ENCODE results near the gene ZNF23. TPM values are rescaled to one million over a fixed set of nuclear protein-coding genes. Genes with fewer than 3 reads are reported as not detected.

The ZNF23 gene
- total RNA-seq, 1 donor from 2014 or later: 11.4 TPM

DNA sequence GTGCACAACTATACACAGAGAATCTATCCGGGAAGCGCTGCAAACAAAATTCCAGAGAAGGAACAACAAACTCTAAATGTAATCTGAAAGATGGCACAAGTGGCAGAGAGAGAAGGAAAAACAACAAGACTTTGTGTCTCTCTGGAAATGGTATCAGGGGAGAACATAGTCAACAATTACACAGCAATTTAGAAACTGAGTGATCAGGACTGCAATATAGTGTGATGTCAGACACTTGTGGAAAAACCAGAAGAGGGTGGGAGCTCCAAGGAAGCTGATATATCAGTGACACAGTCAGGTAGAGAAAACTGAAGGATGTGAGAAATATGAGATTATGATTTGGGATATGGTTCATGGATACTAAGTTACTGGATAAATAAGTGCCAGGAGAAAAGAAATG lies 18.9 kb upstream of the ZNF23 start:
- Mint-ChIP-seq H3K27ac (no peak overlapping the region), H3K4me3 (ENCODE audit: low read depth) (no peak overlapping the region), H3K36me3 (ENCODE audit: insufficient read depth) (peaks cover 6% of the 10 kb centered on the region), H3K9me3 (ENCODE audit: low read depth) (no peaks in the 10 kb centered on the region), H3K27me3 (no peaks in the 10 kb centered on the region), H3K4me1 (ENCODE audit: low read depth) (peaks cover 11% of the 10 kb centered on the region)
- TF ChIP-seq, protein P1, sequence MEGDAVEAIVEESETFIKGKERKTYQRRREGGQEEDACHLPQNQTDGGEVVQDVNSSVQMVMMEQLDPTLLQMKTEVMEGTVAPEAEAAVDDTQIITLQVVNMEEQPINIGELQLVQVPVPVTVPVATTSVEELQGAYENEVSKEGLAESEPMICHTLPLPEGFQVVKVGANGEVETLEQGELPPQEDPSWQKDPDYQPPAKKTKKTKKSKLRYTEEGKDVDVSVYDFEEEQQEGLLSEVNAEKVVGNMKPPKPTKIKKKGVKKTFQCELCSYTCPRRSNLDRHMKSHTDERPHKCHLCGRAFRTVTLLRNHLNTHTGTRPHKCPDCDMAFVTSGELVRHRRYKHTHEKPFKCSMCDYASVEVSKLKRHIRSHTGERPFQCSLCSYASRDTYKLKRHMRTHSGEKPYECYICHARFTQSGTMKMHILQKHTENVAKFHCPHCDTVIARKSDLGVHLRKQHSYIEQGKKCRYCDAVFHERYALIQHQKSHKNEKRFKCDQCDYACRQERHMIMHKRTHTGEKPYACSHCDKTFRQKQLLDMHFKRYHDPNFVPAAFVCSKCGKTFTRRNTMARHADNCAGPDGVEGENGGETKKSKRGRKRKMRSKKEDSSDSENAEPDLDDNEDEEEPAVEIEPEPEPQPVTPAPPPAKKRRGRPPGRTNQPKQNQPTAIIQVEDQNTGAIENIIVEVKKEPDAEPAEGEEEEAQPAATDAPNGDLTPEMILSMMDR (IDR thresholded peaks at IDR 0.05; ENCODE audit: unreplicated experiment): no peak
- DNase-seq (ENCODE audit: low spot score, unreplicated experiment): no peak

DNA sequence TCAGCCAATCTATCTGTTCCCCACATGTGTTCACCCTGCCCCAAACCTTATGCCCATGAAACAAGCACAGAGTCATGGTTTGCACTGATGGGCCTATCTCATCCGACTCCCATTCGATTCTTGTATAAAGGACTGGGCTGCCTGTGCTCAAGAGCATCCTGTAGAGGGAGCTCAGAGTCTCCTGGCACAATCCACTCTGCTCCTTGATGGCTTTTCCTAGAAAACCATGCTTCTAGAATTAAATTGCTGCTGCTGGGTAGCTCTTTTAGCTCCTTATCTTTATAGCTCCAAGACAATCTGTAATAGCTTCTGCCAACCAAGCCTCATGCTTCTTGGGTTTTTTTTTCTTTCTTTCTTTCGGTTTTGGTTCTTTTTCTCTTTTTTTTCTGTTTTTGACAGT lies 17.4 kb upstream of the ZNF23 start:
- Mint-ChIP-seq H3K27me3 (no peaks in the 10 kb centered on the region), H3K27ac (no peak overlapping the region), H3K4me3 (ENCODE audit: low read depth) (no peak overlapping the region), H3K4me1 (ENCODE audit: low read depth) (peaks cover 6% of the 10 kb centered on the region), H3K36me3 (ENCODE audit: insufficient read depth) (peaks cover 15% of the 10 kb centered on the region), H3K9me3 (ENCODE audit: low read depth) (no peaks in the 10 kb centered on the region)
- no peak for DNase-seq (ENCODE audit: low spot score, unreplicated experiment)
- TF ChIP-seq, protein P1 (IDR thresholded peaks at IDR 0.05; ENCODE audit: unreplicated experiment): peak; percentile 65

DNA sequence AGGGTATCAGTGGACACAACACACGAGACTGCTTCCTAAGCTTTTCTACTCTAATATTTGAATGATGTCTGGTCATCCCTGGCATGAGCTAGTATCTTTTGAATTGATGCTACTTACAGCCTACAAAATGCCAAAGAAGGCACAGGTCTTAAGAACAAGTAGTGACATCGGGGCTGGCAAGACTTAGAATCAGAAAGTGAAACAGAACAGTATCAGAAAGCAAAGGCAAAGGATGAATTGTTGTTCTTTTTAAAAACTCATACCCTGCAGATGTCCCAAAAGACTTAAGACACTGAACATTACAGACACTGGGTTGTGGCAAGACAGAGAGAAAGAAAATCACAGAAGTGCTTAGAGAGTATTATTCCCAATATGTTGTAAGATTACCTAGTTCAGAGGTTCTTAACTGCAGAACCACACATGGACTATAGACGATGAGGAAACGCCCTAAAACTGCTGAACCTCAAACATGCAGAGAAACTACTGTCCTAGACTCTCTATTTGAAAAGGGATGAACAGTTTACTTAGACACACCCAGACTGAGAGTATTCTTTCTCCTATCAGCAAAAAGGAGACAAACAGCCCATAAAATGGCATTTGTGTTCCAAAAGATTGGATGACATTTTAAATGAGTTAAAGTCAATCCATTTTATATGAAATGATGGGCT lies 14.5 kb upstream of the ZNF23 start:
- Mint-ChIP-seq H3K4me3 (ENCODE audit: low read depth) (no peak overlapping the region), H3K27me3 (no peaks in the 10 kb centered on the region)
- TF ChIP-seq, protein P1 (IDR thresholded peaks at IDR 0.05; ENCODE audit: unreplicated experiment): no peak

DNA sequence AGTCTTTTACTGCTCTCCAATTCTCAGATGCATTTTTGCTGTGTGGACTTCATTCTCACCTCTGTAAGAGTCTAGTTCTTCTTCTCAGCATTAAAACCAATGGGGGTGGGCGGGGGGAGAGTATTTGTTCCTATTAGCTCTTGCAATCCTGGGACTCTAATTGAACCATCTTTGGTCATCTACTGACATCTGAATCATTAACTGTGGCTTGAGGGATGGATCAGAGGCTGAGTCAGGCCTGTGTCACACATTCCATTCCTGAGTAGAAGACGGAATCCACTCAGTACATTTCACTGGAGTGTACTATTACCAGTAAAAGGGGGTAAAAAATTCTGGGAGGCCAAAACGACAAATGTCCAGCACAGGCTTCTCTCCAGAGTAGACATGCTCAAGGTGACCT lies 12.8 kb upstream of the ZNF23 start:
- Mint-ChIP-seq H3K9me3 (ENCODE audit: low read depth) (no peaks in the 10 kb centered on the region), H3K36me3 (ENCODE audit: insufficient read depth) (peaks cover 17% of the 10 kb centered on the region), H3K27me3 (no peaks in the 10 kb centered on the region), H3K27ac (no peak overlapping the region), H3K4me1 (ENCODE audit: low read depth) (no peaks in the 10 kb centered on the region), H3K4me3 (ENCODE audit: low read depth) (no peak overlapping the region)
- TF ChIP-seq, protein P1 (IDR thresholded peaks at IDR 0.05; ENCODE audit: unreplicated experiment): no peak
- DNase-seq (ENCODE audit: low spot score, unreplicated experiment): no peak

More for the DNA sequence above, 14.5 kb upstream of the ZNF23 start:
- Mint-ChIP-seq H3K4me1 (ENCODE audit: low read depth) (no peaks in the 10 kb centered on the region), H3K36me3 (ENCODE audit: insufficient read depth) (peaks cover 17% of the 10 kb centered on the region), H3K9me3 (ENCODE audit: low read depth) (no peaks in the 10 kb centered on the region), H3K27ac (no peak overlapping the region)
- DNase-seq (ENCODE audit: low spot score, unreplicated experiment): no peak

DNA sequence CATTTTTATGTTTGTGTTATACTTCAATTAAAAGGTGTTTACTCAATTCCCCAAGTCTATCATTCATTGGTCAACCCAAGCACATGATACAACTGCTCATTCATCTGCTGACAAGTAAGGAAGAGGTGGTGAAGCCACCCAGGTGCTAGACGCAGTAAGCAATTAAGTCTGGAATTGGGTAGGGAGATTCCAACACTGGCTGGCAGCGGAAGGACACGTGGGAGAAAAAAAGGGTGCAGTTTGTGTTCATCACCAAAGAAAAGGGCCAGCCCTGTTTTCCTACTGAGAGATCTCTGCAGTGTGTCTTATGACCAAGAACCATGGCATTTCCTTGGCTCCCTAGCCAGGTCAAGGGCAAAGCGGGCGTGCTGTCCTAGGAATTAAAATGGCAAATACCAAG lies 11.8 kb upstream of the ZNF23 start:
- H3K27me3 Mint-ChIP-seq: no peaks in the 10 kb centered on the region

More for the DNA sequence above, 11.8 kb upstream of the ZNF23 start:
- peaks cover 16% of the 10 kb centered on the region for H3K36me3 Mint-ChIP-seq (ENCODE audit: insufficient read depth)
- no peak for DNase-seq (ENCODE audit: low spot score, unreplicated experiment)
- H3K4me1 Mint-ChIP-seq (ENCODE audit: low read depth): no peaks in the 10 kb centered on the region
- H3K4me3 Mint-ChIP-seq (ENCODE audit: low read depth): no peak overlapping the region
- TF ChIP-seq, protein P1 (IDR thresholded peaks at IDR 0.05; ENCODE audit: unreplicated experiment): no peak
- H3K9me3 Mint-ChIP-seq (ENCODE audit: low read depth): no peaks in the 10 kb centered on the region
- H3K27ac Mint-ChIP-seq: no peak overlapping the region
